ENCODE measurements around the gene LNX1. TPM values are rescaled to one million over a fixed set of nuclear protein-coding genes. Genes with fewer than 3 reads are reported as not detected.

LNX1 gene
- total and polyA plus RNA-seq, 2 of the 8 experiments (the other 6 are each of a cell fraction or from before 2014, with no cell fraction given) = 2.7 to 3.8 TPM

GRCh38 chr4:53622739-53623151 lies 31.5 kb upstream of the LNX1 start:
- Histone ChIP-seq H2BK120ac (replicated peaks; ENCODE audit: low read depth, low read length) (no peak overlapping the region), H3K79me2 (ENCODE audit: control insufficient read depth in 1 of 2, insufficient read depth in 2 of 2, low read length in 2 of 2) (no peaks in the 10 kb centered on the region), H3K27me3 (replicated peaks in 1 of 4; ENCODE audit: control insufficient read depth in 3 of 4, extremely low read depth in 1 of 4, insufficient read depth in 3 of 4, low read length in 3 of 4) (no peaks in the 10 kb centered on the region; a peak in 1 of 7 replicates), H3K23me2 (ENCODE audit: low read depth, low read length) (no peaks in the 10 kb centered on the region), H2BK12ac (ENCODE audit: low read depth, low read length) (no peak overlapping the region), H3K4me2 (ENCODE audit: insufficient read depth in 1 of 2, low read depth in 2 of 2, low read length in 2 of 2) (no peak overlapping the region), H3K23ac (ENCODE audit: insufficient read length) (no peak overlapping the region), H3K9me3 (ENCODE audit: insufficient read depth in 2 of 2, low read depth in 1 of 2, low read length in 1 of 2) (no peaks in the 10 kb centered on the region), H4K8ac (ENCODE audit: extremely low read depth, insufficient read depth, low read length) (no peak overlapping the region), H4K20me1 (replicated peaks in 1 of 2; ENCODE audit: control insufficient read depth in 1 of 2, insufficient read depth in 2 of 2, low read length in 2 of 2) (no peaks in the 10 kb centered on the region), H2BK5ac (ENCODE audit: low read depth, low read length) (no peak overlapping the region), H3K4me3 (ENCODE audit: extremely low read depth in 1 of 4, insufficient read depth in 2 of 4, low read depth in 3 of 4, low read length in 4 of 4) (no peak overlapping the region), H3K79me1 (ENCODE audit: low read depth, low read length) (no peaks in the 10 kb centered on the region), H3K18ac (ENCODE audit: extremely low read depth, low read length) (no peak overlapping the region), H3K14ac (ENCODE audit: insufficient read length) (no peak overlapping the region), H3K56ac (replicated peaks; ENCODE audit: insufficient read length, low read depth, low read length) (no peak overlapping the region), H3K4me1 (replicated peaks in 1 of 4; ENCODE audit: control insufficient read depth in 3 of 4, insufficient read depth in 4 of 4, low read length in 3 of 4) (peaks cover 0 to 6% (median 0%) of the 10 kb centered on the region in 4 experiments; a peak in 1 of 7 replicates), H3K27ac (ENCODE audit: low read depth, low read length) (no peak overlapping the region), H3K36me3 (ENCODE audit: control insufficient read depth in 2 of 4, insufficient read depth in 4 of 4, low read length in 3 of 4) (no peaks in the 10 kb centered on the region), H3K9ac (replicated peaks in 1 of 4; ENCODE audit: extremely low read depth in 1 of 4, low read depth in 3 of 4, low read length in 3 of 4) (no peak overlapping the region), H2AK5ac (ENCODE audit: low read depth, low read length) (no peak overlapping the region), H2AFZ (ENCODE audit: low read length) (no peak overlapping the region), H4K91ac (replicated peaks; ENCODE audit: insufficient read length, low read length) (no peak overlapping the region), H3K4ac (replicated peaks; ENCODE audit: insufficient read length, low read depth, low read length) (no peak overlapping the region), H2BK15ac (ENCODE audit: low read length) (no peak overlapping the region), H2BK20ac (ENCODE audit: low read length) (no peak overlapping the region), H4K5ac (ENCODE audit: insufficient read length, low read depth, low read length) (no peak overlapping the region)
- POLR2A ChIA-PET (ENCODE audit: partially characterized antibody) = no interaction called here
- FAIRE-seq (no peak), DNase-seq (ENCODE audit: low read depth in 1 of 2, low spot score in 2 of 2) (no peak)
- CTCF ChIA-PET (ENCODE audit: partially characterized antibody) = no interaction called here
- WGBS, 2 experiments (ENCODE audit: extremely low coverage in 1 of 2, insufficient coverage in 1 of 2, insufficient read length in 1 of 2, insufficient replicate concordance in 2 of 2, low coverage in 1 of 2, low lambda C conversion rate in 2 of 2, missing lambda C conversion rate in 1 of 2) = 100% methylated on average over 1 of the region's 1 CpG; no CpG with 5 or more reads in 1 of the 2 experiments
- TF ChIP-seq CHD1 (IDR thresholded peaks at IDR 0.05; ENCODE audit: low read depth, low read length) = no peak
- TF ChIP-seq RXRA (IDR thresholded peaks at IDR 0.05; ENCODE audit: insufficient read depth, low read depth, low read length) = no peak
- no peak for TF ChIP-seq RBBP5 (IDR thresholded peaks at IDR 0.05; ENCODE audit: borderline replicate concordance, low read depth, low read length)
- no peak for TF ChIP-seq CHD2 (IDR thresholded peaks at IDR 0.05; ENCODE audit: low read length)
- no peak for TF ChIP-seq RNF2 (IDR thresholded peaks at IDR 0.05; ENCODE audit: borderline replicate concordance, low read depth, low read length, missing control alignments, poor library complexity, severe bottlenecking)
- no peak for TF ChIP-seq SIN3A (conservative IDR thresholded peaks at IDR 0.05 in 1 of 2, IDR thresholded peaks at IDR 0.05 in 1 of 2; ENCODE audit: low read depth in 1 of 2, low read length in 2 of 2)
- no peak for TF ChIP-seq MAFK (IDR thresholded peaks at IDR 0.05; ENCODE audit: low read depth, low read length)
- no peak for TF ChIP-seq NANOG (IDR thresholded peaks at IDR 0.05; ENCODE audit: insufficient read depth, low read depth, low read length, poor library complexity, severe bottlenecking)
- no peak for TF ChIP-seq CEBPB (IDR thresholded peaks at IDR 0.05; ENCODE audit: low read depth, low read length)
- no peak for TF ChIP-seq EP300 (IDR thresholded peaks at IDR 0.05; ENCODE audit: borderline replicate concordance in 1 of 2, low read depth in 2 of 2, low read length in 2 of 2)

Measured in H1 (cell line).